22Rv1 (cell line): ENCODE measurements around the gene MFF.

Experiments
- ZFX ChIP-seq: fragments of 450-650 bp; IDR thresholded peaks from 2 replicates; pipeline ENCODE4 v1.6.1; 2017; ENCODE audit warnings: antibody characterized with exemption, borderline replicate concordance
- TF ChIP-seq, protein P1 (sequence below): fragments of 450-650 bp; IDR thresholded peaks from 2 replicates; pipeline ENCODE4 v1.5.1; 2017; ENCODE audit warnings: mild to moderate bottlenecking

DNA sequence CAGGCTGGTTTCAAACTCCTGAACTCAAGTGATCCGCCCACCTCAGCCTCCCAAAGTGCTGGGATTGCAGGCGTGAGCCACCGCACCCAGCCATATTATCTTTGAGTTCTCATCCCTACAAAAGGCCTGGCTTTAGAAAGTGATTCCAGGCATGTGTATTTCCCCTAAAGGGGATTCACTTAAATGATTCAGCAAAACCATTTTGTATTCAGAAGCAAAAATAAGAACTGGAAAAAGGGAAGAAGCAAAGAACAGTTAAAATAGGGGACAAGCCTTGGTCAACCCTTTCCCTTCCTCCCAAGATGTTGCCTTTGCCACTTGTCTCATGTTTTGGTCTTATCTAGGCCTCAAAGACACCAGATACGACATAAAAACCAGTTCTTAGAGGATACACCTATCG lies 43.5 kb downstream of the MFF start:
- TF ChIP-seq, protein P1, sequence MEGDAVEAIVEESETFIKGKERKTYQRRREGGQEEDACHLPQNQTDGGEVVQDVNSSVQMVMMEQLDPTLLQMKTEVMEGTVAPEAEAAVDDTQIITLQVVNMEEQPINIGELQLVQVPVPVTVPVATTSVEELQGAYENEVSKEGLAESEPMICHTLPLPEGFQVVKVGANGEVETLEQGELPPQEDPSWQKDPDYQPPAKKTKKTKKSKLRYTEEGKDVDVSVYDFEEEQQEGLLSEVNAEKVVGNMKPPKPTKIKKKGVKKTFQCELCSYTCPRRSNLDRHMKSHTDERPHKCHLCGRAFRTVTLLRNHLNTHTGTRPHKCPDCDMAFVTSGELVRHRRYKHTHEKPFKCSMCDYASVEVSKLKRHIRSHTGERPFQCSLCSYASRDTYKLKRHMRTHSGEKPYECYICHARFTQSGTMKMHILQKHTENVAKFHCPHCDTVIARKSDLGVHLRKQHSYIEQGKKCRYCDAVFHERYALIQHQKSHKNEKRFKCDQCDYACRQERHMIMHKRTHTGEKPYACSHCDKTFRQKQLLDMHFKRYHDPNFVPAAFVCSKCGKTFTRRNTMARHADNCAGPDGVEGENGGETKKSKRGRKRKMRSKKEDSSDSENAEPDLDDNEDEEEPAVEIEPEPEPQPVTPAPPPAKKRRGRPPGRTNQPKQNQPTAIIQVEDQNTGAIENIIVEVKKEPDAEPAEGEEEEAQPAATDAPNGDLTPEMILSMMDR, result no peak
- TF ChIP-seq ZFX, result no peak
